HG02798 (cell line): Measurements from ENCODE around the gene TP73.
"Not testable (repeated sequence)": the region's sequence is repeated elsewhere in the genome, so short reads cannot be mapped to it uniquely, and the experiment has no call there.

ENCODE experiments used
- ATAC-seq: cut with Tn5 transposase; IDR thresholded peaks from one replicate; pipeline ENCODE4 v1.9.1; 2021; ENCODE audit warnings: mild to moderate bottlenecking; ENCODE audit not compliant: unreplicated experiment, poor library complexity

TP73 gene

DNA sequence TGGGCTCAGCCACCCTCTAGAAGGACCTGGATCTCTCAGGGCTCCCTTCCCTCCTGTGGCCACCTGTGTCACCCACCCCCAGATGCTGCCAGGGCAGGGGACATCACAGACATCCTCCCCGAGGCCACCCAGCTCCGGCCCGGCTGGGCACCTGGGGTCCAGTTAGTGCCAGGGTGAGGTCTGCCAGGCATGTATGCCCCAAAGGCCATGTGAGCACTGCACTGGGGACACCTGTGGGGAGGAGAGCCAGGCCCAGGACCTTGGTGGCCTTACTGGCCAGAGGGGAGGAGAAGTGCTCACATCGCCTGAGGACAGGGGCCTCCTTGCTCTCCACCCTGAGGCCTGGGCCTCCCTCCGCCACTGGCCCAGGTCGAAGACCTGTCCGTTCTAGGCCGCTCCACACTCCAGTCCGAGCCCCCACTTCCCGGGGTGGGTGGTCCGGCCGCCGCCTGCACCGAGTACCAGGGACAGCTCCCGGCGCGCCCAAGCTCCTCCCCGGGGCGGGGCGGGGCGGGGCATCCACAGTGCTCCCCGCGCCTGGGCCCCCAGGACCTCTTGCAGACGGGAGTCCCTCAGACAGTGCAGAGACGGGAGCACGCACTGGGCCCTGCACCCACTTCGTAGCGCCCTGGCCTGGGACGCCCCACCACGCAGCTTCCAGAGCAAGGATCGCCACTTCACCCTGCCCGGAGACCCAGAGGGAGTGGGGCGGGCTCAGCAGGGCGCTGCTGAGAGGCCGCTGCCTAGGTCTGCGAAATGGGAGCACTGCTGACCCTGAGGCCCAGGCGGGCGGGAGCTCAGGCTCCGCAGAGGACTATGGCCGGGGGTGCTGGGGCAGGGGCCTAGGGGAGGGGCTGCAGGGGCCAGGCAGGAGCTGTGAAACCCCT is 65.6 kb downstream of the TP73 start:
- ATAC-seq, result no peak

DNA sequence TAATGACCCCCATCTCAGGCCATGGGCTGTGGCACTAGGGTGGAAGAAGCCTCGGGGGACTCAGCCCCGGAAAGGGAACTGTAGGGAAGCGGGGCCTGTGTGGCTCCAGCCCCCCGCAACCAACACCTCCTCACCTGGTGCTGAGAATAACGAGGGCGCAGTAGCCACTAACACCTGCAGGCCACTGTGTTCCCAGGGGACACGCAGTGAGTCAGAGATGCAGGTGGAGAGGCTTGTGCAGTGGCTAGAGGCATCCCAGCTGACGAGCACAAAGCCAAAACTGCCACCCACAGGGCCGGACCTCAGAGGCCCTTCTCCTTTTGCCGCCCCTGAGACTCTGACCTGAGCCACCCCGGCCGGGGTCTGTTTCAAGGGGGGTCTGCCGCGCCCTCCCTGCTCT is 66.4 kb downstream of the TP73 start:
- peak; percentile 44 for ATAC-seq

DNA sequence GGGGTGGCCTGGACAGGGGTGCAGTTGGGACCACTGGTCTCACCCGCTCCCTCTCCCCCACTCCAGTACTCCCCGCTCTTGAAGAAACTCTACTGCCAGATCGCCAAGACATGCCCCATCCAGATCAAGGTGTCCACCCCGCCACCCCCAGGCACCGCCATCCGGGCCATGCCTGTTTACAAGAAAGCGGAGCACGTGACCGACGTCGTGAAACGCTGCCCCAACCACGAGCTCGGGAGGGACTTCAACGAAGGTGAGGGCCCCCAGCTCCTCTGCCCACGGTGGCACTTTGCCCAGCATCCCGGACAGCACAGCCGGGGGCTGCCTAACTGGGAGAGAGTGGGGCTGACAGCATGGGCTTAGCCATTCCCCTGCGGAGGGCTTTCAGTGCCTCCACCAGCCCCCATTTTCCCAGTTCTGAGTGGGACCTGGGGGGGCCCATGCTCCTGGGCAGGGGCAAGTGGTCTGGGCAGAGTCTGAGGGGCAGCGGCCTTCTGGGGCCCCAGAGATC is 69.7 kb downstream of the TP73 start:
- ATAC-seq, result no peak

DNA sequence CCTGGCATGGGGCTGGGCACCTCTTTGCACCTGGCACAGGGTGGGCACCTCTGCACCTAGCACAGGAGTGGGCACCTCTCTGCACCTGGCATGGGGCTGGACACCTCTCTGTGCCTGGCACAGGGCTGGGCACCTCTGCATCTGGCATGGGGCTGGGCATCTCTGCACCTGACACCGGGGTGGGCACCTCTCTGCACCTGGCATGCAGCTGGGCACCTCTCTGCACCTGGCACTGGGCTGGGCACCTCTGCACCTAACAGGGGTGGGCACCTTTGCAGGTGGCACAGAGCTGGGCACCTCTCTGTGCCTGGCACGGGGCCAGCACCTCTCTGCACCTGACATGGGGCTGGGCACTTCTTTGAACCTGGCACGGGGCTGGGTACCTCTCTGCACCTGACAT is 70.5 kb downstream of the TP73 start:
- ATAC-seq, result no peak

DNA sequence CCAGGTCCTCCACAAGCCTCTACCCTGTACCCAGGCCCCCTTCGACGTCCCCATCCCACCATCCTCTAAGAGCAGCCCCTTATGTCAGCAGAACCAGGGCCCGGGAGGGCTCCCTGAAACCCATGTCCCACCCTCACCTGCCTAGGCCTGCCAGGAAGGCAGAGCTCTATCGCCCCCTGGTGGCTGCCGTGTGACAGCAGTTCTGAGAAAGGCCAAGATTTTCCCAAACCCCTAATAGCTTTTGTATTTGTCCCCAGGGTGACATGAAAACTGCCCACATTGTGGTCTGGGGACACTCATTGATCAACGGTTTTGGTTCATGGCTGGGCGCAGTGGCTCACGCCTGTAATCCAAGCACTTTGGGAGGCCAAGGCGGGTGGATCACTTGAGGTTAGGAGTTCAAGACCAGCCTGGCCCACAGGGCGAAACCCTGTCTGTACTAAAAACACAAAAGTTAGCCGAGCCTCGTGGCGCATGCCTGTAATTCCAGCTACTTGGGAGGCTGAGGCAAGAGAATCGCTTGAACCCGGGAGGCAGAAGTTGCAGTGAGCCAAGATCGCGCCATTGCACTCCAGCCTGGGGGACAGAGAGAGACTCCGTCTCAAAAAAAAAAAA is 72.2 kb downstream of the TP73 start:
- ATAC-seq, result not testable (repeated sequence)

DNA sequence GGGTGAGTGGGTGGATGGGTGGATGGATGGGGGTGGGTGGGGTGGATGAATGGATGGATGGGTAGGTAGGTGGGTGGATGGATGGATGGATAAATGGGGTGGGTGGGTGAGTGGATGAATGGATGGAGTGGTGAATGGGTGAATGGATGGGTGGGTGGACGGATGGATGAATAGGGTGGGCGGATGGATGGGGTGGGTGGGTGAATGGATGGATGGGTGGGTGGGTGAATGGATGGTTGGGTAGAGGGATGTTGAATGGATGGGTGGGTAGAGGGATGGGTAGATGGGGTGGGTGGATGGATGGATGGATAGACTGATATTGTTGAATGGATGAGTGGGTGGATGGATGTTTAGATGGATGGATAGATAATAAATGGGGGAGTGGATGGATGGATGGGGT is 73.0 kb downstream of the TP73 start:
- no peak for ATAC-seq

DNA sequence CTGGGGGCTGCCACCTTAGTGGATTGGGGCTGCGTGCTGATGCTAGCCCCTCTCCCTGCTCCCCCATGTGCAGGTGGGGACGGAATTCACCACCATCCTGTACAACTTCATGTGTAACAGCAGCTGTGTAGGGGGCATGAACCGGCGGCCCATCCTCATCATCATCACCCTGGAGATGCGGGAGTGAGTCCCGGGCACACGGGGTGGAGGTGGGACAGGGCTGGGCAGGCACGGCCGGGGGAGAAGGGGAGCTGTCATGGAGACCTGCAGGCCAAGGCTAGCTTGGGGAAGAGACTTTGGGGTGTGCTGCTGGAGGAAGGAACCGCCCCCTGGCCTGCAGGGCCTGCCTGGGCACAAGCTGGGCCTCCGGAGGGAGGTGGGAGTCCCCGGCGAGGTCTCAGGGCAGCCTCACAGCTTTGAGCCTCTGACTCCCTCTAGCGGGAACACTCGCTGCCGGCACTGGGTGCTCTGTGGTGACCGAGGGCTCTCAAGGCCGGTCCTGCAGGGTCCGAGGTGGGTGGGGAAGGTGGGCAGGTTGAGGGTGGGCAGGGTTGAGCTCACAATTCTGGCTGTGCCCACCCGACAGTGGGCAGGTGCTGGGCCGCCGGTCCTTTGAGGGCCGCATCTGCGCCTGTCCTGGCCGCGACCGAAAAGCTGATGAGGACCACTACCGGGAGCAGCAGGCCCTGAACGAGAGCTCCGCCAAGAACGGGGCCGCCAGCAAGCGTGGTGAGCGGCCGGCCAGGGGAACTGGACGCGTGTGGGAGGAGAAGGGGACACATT is 74.9 kb downstream of the TP73 start:
- no peak for ATAC-seq

DNA sequence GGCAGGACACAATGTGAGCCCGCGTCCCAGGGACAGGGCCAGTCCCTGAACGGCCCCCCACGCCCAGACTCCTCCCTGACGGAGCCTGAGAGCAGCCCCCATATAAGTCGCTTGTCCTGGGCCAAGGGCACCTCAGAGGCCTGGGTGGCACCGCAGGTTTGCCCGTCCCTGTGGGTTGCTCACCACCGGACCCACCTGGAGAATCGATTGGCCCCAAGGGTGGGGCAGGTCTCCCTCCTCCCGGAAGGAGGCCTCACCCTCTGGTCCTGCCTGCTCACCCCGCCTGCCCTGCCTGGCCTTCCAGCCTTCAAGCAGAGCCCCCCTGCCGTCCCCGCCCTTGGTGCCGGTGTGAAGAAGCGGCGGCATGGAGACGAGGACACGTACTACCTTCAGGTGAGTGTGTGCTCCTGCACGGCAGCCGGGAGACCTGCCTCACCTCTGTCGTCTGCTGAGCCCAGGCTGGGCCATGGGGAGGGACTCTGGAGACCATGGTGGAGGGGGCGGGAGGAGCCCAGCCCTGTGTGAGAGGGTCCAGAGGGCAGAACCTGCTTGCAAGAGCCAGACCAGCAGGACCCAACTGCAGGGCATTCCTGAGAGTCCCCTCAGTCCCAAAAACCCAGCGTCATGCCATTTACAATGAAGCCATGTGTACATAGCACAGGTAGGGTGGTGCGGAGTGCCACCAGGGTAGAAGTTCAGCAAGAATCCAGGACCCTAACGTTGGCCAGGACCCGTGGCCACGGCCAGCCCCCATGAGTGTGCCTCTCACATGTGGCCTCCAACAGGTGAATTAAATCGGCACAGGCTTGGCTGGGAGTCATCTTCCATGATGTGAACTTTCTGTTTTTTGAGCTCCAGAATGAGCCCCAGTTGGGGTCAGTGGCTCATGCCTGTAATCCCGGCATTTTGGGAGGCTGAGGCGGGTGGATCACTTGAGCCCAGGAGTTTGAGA is 75.8 kb downstream of the TP73 start:
- no peak for ATAC-seq

DNA sequence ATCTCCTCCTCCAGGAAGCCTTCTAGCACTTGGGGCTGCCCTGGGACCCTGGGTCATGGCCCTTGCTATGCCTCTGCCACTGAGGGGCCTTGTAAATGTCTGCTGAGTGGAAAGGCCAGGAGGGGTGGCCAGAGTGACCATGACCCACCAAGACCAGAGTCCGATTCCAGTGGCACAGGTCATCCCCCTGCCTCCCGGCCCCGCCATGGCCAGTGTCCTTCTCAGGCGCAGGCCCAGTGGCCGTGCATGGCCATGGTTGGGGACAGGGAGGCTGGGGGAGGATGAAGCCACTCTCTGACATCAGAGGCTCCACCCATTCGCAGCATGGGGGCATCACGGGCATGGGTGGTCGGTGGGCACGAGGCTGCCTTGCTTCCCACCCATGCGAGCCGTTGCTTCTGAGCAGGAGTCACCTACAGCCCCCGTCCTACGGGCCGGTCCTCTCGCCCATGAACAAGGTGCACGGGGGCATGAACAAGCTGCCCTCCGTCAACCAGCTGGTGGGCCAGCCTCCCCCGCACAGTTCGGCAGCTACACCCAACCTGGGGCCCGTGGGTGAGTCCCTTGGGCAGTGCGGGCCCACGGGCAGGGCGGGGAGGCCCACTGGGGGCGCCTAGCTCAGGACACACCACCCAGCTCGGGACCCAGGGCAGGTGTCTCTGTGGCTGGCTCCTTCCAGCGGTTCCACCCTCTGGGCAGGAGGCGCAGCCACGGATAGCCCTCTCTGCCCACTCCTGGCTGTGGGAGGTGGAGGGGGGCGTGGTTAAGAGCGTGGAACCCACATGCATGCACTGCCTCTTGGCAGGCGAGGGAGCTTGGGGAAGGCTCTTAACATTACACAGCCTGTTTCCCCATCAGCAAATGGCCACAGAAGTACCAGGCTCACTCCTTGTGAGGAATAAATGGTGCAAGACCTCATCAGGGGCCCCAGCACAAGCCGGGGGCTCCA is 77.6 kb downstream of the TP73 start:
- no peak for ATAC-seq

DNA sequence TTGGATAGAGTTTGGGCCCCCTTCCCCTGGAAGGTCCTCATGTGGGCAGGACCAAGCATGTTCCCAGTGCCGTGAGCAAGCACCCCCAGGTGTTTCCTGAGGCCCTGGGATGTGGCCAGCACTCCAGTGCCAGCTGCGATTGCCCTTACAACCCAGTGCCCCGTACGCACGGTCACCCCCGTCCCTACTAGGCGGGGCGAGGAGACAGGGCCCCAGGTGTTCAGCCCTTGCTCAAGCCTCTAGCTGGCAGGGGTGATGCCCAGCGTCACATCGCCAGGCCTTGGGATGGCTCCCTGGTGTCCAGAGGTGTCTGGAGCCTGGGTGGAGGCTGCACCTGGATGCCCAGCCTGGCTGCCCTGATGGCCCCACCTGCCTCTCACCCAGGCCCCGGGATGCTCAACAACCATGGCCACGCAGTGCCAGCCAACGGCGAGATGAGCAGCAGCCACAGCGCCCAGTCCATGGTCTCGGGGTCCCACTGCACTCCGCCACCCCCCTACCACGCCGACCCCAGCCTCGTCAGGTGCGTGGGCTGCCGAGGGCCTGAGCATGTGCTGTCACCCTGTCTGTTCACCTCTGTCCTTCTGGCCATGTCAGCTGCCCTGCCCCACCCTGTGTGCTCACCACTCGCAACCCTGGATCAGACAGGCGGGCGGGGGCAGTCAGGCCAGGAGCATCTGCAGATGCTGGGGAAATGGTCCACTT is 78.4 kb downstream of the TP73 start:
- no peak for ATAC-seq

DNA sequence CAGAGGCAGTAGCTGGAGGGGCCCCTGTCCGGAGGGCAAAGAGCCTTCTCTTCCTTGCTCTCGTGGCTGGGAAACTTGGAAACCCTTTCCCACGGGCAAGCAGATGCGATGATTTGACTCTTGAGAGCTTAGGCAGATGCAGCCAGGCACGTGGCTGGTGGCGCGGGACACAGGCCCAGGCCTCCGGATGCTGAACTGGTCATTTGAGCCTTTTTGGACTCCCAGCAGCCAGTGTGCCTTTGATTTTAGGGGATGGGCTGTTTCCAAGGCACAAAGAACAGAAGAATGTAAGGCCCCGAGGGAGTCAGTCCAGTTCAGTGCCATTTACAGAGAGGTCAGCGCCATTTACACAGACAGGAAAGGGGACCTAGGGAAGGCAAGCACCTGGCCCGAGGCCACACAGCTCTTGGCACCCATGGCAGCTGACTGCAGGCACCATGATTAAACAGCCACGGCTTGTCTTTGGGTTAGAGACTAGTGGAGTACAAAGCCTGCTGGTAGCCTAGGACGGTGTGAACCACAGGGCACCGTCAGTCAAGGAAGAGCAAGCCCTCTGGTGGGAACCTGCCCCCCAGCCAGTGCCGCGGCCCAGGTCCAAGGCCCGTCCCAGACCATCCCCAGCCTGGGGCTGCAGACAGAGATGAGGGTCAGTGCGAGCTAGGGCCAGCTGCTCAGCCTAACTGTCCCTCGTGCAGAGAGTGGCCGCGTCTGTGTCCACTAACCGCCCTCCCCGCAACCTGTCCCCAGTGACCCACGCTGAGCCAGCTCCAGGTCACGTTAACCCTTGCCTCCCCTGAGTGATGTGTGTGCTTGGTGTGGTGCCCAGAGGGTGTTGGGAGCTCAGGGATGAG is 79.5 kb downstream of the TP73 start:
- ATAC-seq, result no peak

DNA sequence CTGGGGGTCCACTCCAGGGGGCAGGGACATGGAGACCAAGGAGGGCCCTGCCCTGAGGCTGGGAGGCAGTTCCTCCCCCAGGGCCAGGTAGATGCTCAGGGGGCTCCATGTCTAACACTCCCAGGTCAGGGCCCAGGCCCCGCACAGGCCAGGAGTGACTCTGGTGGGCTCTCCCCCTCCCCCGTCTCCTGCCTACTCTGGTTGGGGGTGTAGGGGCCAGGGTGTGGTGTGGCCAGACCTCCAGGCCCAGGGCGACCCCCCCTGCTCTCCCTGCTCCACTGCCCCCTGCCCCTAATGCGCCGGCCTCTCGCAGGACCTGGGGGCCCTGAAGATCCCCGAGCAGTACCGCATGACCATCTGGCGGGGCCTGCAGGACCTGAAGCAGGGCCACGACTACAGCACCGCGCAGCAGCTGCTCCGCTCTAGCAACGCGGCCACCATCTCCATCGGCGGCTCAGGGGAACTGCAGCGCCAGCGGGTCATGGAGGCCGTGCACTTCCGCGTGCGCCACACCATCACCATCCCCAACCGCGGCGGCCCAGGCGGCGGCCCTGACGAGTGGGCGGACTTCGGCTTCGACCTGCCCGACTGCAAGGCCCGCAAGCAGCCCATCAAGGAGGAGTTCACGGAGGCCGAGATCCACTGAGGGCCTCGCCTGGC is 80.2 kb downstream of the TP73 start:
- ATAC-seq, result no peak

DNA sequence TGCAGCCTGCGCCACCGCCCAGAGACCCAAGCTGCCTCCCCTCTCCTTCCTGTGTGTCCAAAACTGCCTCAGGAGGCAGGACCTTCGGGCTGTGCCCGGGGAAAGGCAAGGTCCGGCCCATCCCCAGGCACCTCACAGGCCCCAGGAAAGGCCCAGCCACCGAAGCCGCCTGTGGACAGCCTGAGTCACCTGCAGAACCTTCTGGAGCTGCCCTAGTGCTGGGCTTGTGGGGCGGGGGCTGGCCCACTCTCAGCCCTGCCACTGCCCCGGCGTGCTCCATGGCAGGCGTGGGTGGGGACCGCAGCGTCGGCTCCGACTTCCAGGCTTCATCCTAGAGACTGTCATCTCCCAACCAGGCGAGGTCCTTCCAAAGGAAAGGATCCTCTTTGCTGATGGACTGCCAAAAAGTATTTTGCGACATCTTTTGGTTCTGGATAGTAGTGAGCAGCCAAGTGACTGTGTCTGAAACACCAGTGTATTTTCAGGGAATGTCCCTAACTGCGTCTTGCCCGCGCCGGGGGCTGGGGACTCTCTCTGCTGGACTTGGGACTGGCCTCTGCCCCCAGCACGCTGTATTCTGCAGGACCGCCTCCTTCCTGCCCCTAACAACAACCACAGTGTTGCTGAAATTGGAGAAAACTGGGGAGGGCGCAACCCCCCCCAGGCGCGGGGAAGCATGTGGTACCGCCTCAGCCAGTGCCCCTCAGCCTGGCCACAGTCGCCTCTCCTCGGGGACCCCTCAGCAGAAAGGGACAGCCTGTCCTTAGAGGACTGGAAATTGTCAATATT is 81.0 kb downstream of the TP73 start:
- no peak for ATAC-seq

DNA sequence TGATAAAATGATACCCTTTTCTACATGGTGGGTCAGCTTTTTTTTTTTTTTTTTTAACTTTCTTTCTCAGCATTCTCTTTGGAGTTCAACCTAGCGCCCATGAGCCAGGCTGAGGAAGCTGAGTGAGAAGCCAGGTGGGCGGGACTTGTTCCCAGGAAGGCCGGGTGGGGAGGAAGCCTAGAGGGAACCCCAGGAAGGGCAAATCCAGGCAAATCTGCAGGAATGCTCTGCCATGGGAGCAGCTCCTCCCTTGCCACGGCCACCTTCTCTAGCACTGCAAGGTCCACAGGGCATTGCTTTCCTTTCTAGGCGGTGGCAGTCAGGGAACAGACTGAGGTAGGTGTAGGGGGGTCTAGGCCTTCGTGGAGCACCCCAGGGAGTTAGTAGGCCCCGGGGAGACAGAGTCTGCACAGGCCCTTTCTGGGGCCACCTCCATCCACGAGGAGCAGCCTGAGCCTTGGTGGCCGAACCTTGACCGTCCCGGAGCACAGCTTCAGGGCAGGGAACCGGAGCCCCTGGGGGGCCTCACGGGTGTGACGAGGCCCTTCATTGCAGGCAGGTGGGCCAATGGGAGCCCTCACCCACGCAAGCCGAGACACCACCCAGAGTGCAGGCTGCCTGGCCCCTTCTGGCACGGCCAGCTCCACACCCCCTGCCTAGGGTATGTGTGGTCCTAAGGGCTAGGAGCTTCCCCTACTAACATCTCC is 81.7 kb downstream of the TP73 start:
- ATAC-seq, result no peak

DNA sequence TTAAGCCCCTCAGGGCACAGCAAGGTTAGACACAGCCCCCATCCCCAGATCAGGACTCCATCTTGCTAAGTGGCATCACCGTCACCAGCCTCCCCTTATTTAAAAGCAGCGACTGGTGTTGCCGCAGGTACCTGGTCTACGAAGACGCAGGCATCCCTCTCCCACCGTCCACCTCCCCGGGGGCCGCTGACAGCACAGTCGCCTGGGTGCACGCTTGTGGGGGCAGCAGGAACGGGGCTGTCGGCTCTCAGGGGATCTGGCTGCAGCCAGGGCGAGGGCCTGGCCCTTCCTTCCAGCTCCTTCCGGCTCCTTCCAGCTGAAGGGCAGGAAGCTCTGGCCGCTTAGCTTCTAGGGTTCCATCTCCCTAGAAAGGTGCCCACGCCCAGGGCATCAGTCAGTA is 82.3 kb downstream of the TP73 start:
- no peak for ATAC-seq
